WI38 (cell line): Measurements from ENCODE around the gene SFMBT2.

Experiments
- H3K4me3 ChIP-seq: 2 replicates; pipeline ENCODE4 v1.5.1; 2011; ENCODE audit warnings: low read depth, mild to moderate bottlenecking, control low read depth, low read length
- TF ChIP-seq, protein P1 (sequence below): IDR thresholded peaks from 2 replicates; pipeline ENCODE4 v1.5.1; 2012; ENCODE audit warnings: low read depth, mild to moderate bottlenecking, control low read depth, low read length

The SFMBT2 gene

DNA sequence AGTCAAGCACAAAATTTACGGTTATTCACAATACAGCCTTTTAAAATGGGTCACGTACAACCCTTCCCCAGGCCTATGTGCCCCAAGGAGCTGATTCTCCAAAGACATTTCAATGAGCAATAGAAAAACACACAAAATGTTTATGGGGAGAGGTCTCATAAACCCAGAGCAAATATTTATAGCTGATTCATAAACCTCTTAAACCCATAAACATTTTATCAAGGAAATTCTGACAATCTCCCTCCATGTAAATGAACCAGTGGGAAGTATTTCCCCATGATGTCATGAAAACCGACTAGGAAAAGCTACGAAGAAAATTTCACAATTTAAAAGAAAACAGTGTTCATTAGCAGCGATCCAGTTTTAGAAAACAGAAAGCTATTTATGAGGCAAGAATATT, 36.0 kb downstream of the SFMBT2 start:
- no peak overlapping the region for H3K4me3 ChIP-seq
- TF ChIP-seq, protein P1, sequence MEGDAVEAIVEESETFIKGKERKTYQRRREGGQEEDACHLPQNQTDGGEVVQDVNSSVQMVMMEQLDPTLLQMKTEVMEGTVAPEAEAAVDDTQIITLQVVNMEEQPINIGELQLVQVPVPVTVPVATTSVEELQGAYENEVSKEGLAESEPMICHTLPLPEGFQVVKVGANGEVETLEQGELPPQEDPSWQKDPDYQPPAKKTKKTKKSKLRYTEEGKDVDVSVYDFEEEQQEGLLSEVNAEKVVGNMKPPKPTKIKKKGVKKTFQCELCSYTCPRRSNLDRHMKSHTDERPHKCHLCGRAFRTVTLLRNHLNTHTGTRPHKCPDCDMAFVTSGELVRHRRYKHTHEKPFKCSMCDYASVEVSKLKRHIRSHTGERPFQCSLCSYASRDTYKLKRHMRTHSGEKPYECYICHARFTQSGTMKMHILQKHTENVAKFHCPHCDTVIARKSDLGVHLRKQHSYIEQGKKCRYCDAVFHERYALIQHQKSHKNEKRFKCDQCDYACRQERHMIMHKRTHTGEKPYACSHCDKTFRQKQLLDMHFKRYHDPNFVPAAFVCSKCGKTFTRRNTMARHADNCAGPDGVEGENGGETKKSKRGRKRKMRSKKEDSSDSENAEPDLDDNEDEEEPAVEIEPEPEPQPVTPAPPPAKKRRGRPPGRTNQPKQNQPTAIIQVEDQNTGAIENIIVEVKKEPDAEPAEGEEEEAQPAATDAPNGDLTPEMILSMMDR = no peak

- H3K4me3 ChIP-seq = no peak overlapping the region
- TF ChIP-seq, protein P1 = no peak
Observed at GRCh38 chr10:7373039-7373438, 37.8 kb downstream of the SFMBT2 start.

- H3K4me3 ChIP-seq = no peak overlapping the region
- TF ChIP-seq, protein P1 = no peak
Observed at GRCh38 chr10:7372504-7372903, 38.3 kb downstream of the SFMBT2 start.

- no peak overlapping the region for H3K4me3 ChIP-seq
- TF ChIP-seq, protein P1 = no peak
Observed at GRCh38 chr10:7370511-7370910, 40.3 kb downstream of the SFMBT2 start.

- no peak overlapping the region for H3K4me3 ChIP-seq
- TF ChIP-seq, protein P1 = no peak
Observed at GRCh38 chr10:7365027-7365745, 45.6 kb downstream of the SFMBT2 start.

DNA sequence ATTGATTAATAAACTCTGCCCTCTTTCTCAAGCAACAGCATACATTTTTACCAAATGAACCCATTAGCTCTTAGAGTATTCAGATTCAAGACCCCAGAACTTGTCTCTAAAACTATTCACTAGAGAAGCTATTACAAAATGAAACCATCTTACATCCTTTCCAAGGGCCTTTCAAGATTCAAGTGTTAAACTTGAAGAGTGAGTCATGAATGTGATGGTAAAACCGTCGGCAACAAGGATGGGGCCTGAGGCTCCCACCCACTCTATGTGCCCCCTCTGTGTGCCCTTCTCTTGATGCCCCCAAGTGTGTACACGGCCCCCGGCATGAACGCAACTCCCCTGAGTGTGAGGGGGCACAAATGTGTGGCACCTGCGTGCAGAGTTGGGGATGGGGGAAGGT, 46.4 kb downstream of the SFMBT2 start:
- TF ChIP-seq, protein P1 = no peak
- no peak overlapping the region for H3K4me3 ChIP-seq

DNA sequence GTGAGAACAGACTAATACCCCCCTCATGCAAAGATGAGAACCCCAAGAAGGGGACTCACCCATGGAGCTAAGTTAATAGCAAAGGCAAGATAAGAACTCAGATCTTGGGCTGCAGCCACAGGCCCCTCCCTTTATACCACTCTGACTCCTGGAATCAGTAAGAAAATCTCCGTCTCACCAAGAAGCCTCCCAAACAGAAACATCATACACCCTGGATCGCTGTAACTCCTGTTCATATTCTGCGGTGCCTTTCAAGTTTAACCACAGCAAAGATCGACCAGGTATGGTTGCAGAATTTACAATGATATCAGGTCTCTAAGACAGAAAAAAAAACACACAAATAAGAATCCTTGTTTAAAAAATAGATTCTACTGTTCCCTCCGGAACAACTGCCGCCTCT, 47.1 kb downstream of the SFMBT2 start:
- H3K4me3 ChIP-seq = no peak overlapping the region
- TF ChIP-seq, protein P1 = no peak
